ENCODE results near the gene ATF1. TPM values are rescaled to one million over a fixed set of nuclear protein-coding genes. Genes with fewer than 3 reads are reported as not detected.
"Not testable (repeated sequence)": the region's sequence is repeated elsewhere in the genome, so short reads cannot be mapped to it uniquely, and the experiment has no call there.

Gene ATF1
- total and polyA plus RNA-seq, 4 donors, result 10.8 to 39.0 (median 26.7) TPM

DNA sequence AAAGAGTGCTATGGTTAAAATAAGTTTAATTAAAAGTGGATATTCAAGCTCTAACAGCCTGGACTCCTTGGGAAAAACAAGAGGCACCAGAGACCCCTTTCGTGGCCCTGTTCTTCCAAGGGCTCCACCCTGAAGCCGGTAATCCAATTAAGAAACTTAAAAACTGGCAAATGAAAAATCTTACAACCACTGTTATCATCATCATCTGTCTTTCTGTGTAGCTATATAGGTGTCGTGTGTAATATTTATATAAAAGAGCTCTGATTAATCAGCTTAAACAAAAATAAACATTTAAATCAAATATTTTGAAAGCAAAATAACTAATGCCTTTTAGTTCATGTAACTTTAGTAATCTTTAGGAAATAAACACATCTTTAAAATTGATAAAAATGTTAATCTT is 4.5 kb downstream of the ATF1 start:
- Histone ChIP-seq H3K4me1 (ENCODE audit: control insufficient read depth in 1 of 2, insufficient read depth in 2 of 2, low read length in 2 of 2) (peaks cover 0 to 5% of the 10 kb centered on the region in 2 donors), H3K9me3 (ENCODE audit: control insufficient read depth, low read length) (no peaks in the 10 kb centered on the region), H3K4me3 (ENCODE audit: low read length in 2 of 2) (no peak overlapping the region), H3K27me3 (ENCODE audit: control insufficient read depth in 1 of 2, insufficient read depth in 2 of 2, low read length in 1 of 2) (no peaks in the 10 kb centered on the region), H3K27ac (ENCODE audit: low read depth in 1 of 2, low read length in 2 of 2) (no peak overlapping the region), H3K36me3 (ENCODE audit: control insufficient read depth in 1 of 2, insufficient read depth in 2 of 2, low read length in 1 of 2) (no peaks in the 10 kb centered on the region)
- ATAC-seq (ENCODE audit: low FRiP score) (no peak), DNase-seq (no peak)
- 74 to 79% methylated on average over 3 of the region's 3 CpGs for WGBS, 2 donors
- intact Hi-C loops (cut with DNase I), result loop anchor here in 1 of 2 donors (5.0 kb wide), 1 partner anchor 219 kb away; no protein-coding TSS in a partner anchor

DNA sequence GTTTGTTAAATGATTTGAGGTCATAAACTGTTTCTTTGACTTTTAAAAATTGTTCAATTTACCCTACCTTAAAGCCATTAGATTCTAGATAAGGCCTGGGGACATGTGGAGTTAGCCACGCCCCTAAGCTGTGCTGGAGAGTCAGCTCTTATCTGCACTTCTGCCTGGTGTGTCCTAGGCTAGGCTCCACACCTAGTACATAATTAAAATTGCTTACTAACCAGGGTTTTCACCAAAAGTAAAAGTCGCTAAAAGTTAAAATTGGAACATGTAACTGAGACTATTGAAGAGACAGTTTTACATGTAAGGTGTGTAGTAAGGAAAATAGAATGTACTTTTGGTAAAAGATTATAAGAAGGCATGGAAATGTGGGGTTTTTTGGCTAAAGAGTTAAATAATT is 4.9 kb downstream of the ATF1 start:
- not testable (repeated sequence) for ATAC-seq (ENCODE audit: low FRiP score); H3K36me3 ChIP-seq (ENCODE audit: control insufficient read depth in 1 of 2, insufficient read depth in 2 of 2, low read length in 1 of 2); H3K27me3 ChIP-seq (ENCODE audit: control insufficient read depth in 1 of 2, insufficient read depth in 2 of 2, low read length in 1 of 2); DNase-seq; H3K9me3 ChIP-seq (ENCODE audit: control insufficient read depth, low read length); H3K4me3 ChIP-seq (ENCODE audit: low read length in 2 of 2); H3K4me1 ChIP-seq (ENCODE audit: control insufficient read depth in 1 of 2, insufficient read depth in 2 of 2, low read length in 2 of 2); H3K27ac ChIP-seq (ENCODE audit: low read depth in 1 of 2, low read length in 2 of 2)
- 90% methylated on average over 2 of the region's 2 CpGs for WGBS, 2 donors
- intact Hi-C loops (cut with DNase I), result loop anchor here in 1 of 2 donors (5.0 kb wide), 1 partner anchor 218 kb away; no protein-coding TSS in a partner anchor

DNA sequence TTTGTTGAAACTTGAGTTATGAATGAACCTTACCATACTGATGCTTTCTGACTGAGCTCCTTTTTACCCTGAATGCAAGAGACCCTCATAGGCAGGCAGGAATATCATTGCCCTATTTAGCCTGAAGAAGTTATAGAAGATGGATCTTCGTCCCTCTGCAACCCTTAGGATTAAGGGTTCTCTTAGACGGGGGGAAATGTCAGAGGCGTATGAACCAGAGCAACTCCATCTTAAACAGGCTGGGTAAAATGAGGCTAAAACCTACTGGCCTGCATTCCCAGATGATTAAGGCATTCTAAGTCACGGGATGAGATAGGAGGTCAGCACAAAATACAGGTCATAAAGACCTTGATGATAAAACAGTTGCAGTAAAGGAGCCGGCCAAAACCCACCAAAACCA is 7.5 kb downstream of the ATF1 start:
- ATAC-seq (ENCODE audit: low FRiP score), result no peak
- DNase-seq, result no peak
- intact Hi-C loops (cut with DNase I), result no loop called here
- Histone ChIP-seq H3K27ac (ENCODE audit: low read depth in 1 of 2, low read length in 2 of 2) (no peak overlapping the region), H3K4me3 (ENCODE audit: low read length in 2 of 2) (no peak overlapping the region), H3K4me1 (ENCODE audit: control insufficient read depth in 1 of 2, insufficient read depth in 2 of 2, low read length in 2 of 2) (no peaks in the 10 kb centered on the region), H3K9me3 (ENCODE audit: control insufficient read depth, low read length) (no peaks in the 10 kb centered on the region), H3K27me3 (ENCODE audit: control insufficient read depth in 1 of 2, insufficient read depth in 2 of 2, low read length in 1 of 2) (no peaks in the 10 kb centered on the region), H3K36me3 (ENCODE audit: control insufficient read depth in 1 of 2, insufficient read depth in 2 of 2, low read length in 1 of 2) (no peaks in the 10 kb centered on the region)
- 95 to 96% methylated on average over 5 of the region's 5 CpGs for WGBS, 2 donors

DNA sequence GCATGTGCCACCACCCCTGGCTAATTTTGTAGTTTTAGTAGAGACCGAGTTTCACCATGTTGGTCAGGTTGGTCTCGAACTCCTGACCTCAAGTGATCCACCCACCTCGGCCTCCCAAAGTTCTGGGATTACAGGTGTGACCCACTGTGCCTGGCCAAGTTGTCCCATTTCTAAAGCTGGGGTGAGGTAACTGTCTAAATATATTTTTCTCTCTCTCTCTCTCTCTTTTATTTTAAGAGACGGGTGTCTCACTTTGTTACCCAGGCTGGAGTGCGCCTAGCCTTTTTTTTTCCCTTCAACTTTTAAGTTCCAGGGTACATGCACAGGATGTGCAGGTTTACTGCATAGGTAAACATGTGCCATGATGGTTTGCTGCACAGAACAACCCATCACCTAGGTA is 8.6 kb downstream of the ATF1 start:
- Histone ChIP-seq H3K9me3 (ENCODE audit: control insufficient read depth, low read length) (no peaks in the 10 kb centered on the region), H3K27ac (ENCODE audit: low read depth in 1 of 2, low read length in 2 of 2) (no peak overlapping the region), H3K4me1 (ENCODE audit: control insufficient read depth in 1 of 2, insufficient read depth in 2 of 2, low read length in 2 of 2) (no peaks in the 10 kb centered on the region), H3K36me3 (ENCODE audit: control insufficient read depth in 1 of 2, insufficient read depth in 2 of 2, low read length in 1 of 2) (no peaks in the 10 kb centered on the region), H3K27me3 (ENCODE audit: control insufficient read depth in 1 of 2, insufficient read depth in 2 of 2, low read length in 1 of 2) (no peaks in the 10 kb centered on the region), H3K4me3 (ENCODE audit: low read length in 2 of 2) (no peak overlapping the region)
- intact Hi-C loops (cut with DNase I), result no loop called here
- DNase-seq, result no peak
- 93 to 95% methylated on average over 5 of the region's 5 CpGs for WGBS, 2 donors
- ATAC-seq (ENCODE audit: low FRiP score), result no peak

DNA sequence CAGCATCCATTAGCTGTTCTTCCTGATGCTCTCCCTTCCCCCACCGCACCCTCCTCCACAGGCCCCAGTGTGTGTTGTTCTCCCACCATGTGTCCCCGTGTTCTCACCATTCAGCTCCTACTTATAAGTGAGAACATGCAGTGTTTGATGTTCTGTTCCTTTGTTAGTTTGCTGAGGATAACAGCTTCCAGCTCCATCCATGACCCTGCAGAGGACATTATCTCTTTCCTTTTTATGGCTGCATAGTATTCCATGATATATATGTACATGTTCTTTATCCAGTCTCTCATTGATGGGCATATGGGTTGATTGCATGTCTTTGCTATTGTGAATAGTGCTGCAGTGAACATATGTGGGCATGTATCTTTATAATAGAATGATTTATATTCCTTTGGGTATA is 9.0 kb downstream of the ATF1 start:
- H3K9me3 ChIP-seq (ENCODE audit: control insufficient read depth, low read length), result no peaks in the 10 kb centered on the region
- no peak for ATAC-seq (ENCODE audit: low FRiP score)
- H3K4me3 ChIP-seq (ENCODE audit: low read length in 2 of 2), result no peak overlapping the region
- no peaks in the 10 kb centered on the region for H3K27me3 ChIP-seq (ENCODE audit: control insufficient read depth in 1 of 2, insufficient read depth in 2 of 2, low read length in 1 of 2)
- no peaks in the 10 kb centered on the region for H3K36me3 ChIP-seq (ENCODE audit: control insufficient read depth in 1 of 2, insufficient read depth in 2 of 2, low read length in 1 of 2)
- no peak overlapping the region for H3K27ac ChIP-seq (ENCODE audit: low read depth in 1 of 2, low read length in 2 of 2)
- intact Hi-C loops (cut with DNase I), result no loop called here
- no peaks in the 10 kb centered on the region for H3K4me1 ChIP-seq (ENCODE audit: control insufficient read depth in 1 of 2, insufficient read depth in 2 of 2, low read length in 2 of 2)
- 97 to 98% methylated on average over 2 of the region's 2 CpGs for WGBS, 2 donors
- no peak for DNase-seq

DNA sequence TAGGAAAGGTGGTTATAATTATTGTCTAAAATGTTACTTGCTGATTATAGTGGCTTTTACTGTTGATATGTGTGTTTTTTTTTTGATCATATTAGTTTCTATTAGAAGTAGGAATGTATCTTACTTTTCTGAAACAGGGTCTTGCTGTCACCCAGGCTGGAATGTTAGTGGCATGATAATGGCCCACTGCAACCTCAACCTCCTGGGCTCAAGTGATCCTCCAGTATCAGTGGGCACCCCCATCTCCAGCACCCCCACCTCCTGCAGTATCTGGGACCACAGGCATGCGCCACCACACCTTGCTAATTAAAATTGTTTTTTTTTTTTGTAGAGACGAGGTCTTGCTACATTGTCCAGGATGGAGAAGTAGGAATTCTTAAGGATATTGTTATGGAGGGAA is 11.3 kb downstream of the ATF1 start:
- H3K36me3 ChIP-seq (ENCODE audit: control insufficient read depth in 1 of 2, insufficient read depth in 2 of 2, low read length in 1 of 2), result no peaks in the 10 kb centered on the region
- no peak overlapping the region for H3K4me3 ChIP-seq (ENCODE audit: low read length in 2 of 2)
- 95% methylated on average over 2 of the region's 2 CpGs for WGBS, 2 donors
- H3K4me1 ChIP-seq (ENCODE audit: control insufficient read depth in 1 of 2, insufficient read depth in 2 of 2, low read length in 2 of 2), result no peaks in the 10 kb centered on the region
- intact Hi-C loops (cut with DNase I), result no loop called here
- H3K27ac ChIP-seq (ENCODE audit: low read depth in 1 of 2, low read length in 2 of 2), result no peak overlapping the region
- H3K27me3 ChIP-seq (ENCODE audit: control insufficient read depth in 1 of 2, insufficient read depth in 2 of 2, low read length in 1 of 2), result no peaks in the 10 kb centered on the region
- ATAC-seq (ENCODE audit: low FRiP score) (no peak), DNase-seq (no peak)
- no peaks in the 10 kb centered on the region for H3K9me3 ChIP-seq (ENCODE audit: control insufficient read depth, low read length)

DNA sequence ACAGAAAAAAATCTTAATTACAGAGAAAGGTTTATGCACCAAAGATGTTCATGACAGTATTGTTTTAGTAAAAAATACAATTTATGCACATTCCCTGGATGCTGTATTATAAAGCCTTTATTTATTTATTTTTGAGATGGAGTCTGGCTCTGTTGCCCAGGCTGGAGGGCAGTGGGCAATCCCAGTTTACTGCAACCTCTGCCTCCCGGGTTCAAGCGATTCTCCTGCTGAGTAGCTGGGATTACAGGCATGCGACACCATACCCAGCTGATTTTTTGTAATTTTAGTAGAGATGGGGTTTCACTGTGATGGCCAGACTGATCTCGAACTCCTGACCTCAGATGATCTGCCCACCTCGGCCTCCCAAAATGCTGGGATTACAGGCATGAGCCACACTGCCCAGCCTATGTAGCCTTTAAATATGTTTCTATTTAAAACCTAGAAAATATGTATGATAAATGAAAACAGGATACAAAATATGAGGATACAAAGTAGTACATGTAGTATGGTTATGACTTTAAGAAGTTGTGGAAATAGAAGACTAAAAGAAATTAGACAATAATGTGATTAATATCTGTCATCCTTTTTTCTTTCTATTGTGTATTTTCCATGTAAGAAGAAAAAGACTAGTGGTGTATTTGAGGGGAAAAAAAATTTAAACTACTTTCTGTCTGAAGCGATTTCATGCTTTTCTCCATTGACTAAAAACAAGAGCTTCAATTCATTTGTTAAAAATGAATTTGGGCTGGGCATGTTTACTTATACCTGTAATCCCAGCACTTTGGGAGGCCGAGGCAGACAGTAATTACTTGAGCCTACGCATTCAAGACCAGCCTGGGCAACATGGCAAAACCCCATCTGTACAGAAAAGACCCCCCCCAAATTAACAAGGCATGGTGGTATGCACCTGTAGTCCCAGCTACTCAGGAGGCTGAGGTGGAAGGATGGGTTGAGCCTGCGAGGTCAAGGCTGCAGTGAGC is 13.1 kb downstream of the ATF1 start:
- Histone ChIP-seq H3K4me3 (ENCODE audit: low read length in 2 of 2) (no peak overlapping the region), H3K27me3 (ENCODE audit: control insufficient read depth in 1 of 2, insufficient read depth in 2 of 2, low read length in 1 of 2) (no peaks in the 10 kb centered on the region), H3K36me3 (ENCODE audit: control insufficient read depth in 1 of 2, insufficient read depth in 2 of 2, low read length in 1 of 2) (no peaks in the 10 kb centered on the region), H3K27ac (ENCODE audit: low read depth in 1 of 2, low read length in 2 of 2) (no peak overlapping the region), H3K9me3 (ENCODE audit: control insufficient read depth, low read length) (no peaks in the 10 kb centered on the region), H3K4me1 (ENCODE audit: control insufficient read depth in 1 of 2, insufficient read depth in 2 of 2, low read length in 2 of 2) (no peaks in the 10 kb centered on the region)
- intact Hi-C loops (cut with DNase I), result no loop called here
- DNase-seq, result no peak
- ATAC-seq (ENCODE audit: low FRiP score), result no peak
- WGBS, 2 donors, result 87 to 89% methylated on average over 9 of the region's 9 CpGs

DNA sequence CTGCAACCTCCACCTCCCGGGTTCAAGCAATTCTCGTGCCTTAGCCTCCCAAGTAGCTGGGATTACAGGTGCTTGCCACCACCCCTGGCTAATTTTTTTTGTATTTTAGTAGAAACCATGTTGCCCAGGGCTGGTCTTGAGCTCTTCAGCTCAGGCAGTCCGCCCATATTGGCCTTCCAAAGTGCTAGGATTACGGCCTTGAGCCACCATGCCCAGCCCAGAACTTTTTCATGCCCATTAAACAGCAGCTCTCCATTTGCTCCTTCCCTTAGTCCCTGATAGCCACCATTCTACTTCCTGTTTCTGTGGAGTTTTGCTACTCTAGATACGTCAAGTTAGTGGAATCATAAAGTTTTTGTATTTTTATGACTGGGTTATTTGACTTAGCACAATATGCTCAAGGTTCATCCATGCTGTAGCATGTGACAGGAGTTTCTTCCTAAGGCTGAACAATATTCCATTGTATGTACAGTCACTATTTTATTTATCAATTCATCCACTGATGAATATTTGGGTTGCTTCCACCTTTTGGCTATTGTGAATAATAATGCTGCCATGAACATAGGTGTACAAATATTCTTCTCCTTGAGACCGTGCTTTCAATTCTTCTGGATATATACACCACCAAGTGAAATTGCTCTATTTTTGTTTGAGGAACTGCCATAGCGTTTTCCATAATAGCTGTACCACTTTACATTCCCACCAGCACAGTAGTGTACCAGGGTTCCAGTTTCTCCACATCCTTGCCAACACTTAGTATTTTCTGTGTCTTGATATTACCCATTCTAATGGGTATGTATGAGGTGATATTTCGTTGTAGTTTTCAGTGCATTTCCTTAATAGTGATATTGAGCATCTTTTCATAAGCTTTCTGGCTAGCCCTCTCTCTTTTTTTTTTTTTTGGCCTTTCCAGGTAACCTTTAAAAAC is 15.0 kb downstream of the ATF1 start:
- no peaks in the 10 kb centered on the region for H3K4me1 ChIP-seq (ENCODE audit: control insufficient read depth in 1 of 2, insufficient read depth in 2 of 2, low read length in 2 of 2)
- 89 to 98% methylated on average over 8 of the region's 8 CpGs for WGBS, 2 donors
- no peak overlapping the region for H3K4me3 ChIP-seq (ENCODE audit: low read length in 2 of 2)
- H3K27ac ChIP-seq (ENCODE audit: low read depth in 1 of 2, low read length in 2 of 2), result no peak overlapping the region
- DNase-seq, result no peak
- no peaks in the 10 kb centered on the region for H3K9me3 ChIP-seq (ENCODE audit: control insufficient read depth, low read length)
- intact Hi-C loops (cut with DNase I), result no loop called here
- no peak for ATAC-seq (ENCODE audit: low FRiP score)
- no peaks in the 10 kb centered on the region for H3K36me3 ChIP-seq (ENCODE audit: control insufficient read depth in 1 of 2, insufficient read depth in 2 of 2, low read length in 1 of 2)
- no peaks in the 10 kb centered on the region for H3K27me3 ChIP-seq (ENCODE audit: control insufficient read depth in 1 of 2, insufficient read depth in 2 of 2, low read length in 1 of 2)
